Activated CD8-positive, alpha-beta T cell treated with anti-CD3 and anti-CD28 coated beads for 36 hours (primary cell): ENCODE data around the gene SYNM. TPM values are rescaled to one million over a fixed set of nuclear protein-coding genes. Genes with fewer than 3 reads are reported as not detected.

Experiments
- ATAC-seq: fragments of 200-7000 bp; cut with Tn5 transposase; one replicate; pipeline ENCODE4 v1.10.0; 2021; ENCODE audit warnings: mild to moderate bottlenecking, moderate library complexity
- CTCF ChIA-PET: fragments of 350-600 bp; sonication (Branson Sonifier 250); formaldehyde crosslinking; loops from one replicate; lab custom pipeline; 2021; ENCODE audit warnings: antibody characterized with exemption; lab: Charles Lee
- POLR2A ChIA-PET: fragments of 350-600 bp; sonication (Branson Sonifier 250); formaldehyde crosslinking; loops from one replicate; lab custom pipeline; 2021; ENCODE audit warnings: antibody characterized with exemption; lab: Charles Lee
- DNase-seq: peaks from one replicate; pipeline ENCODE4 v3.0.0-alpha.2; 2020
- H3K27ac Mint-ChIP-seq: one replicate; pipeline ENCODE4 v1.8.0; 2021; ENCODE audit warnings: mild to moderate bottlenecking, mixed read lengths
- H3K27me3 Mint-ChIP-seq: one replicate; pipeline ENCODE4 v1.8.0; 2021; ENCODE audit warnings: mixed read lengths
- H3K36me3 Mint-ChIP-seq: one replicate; pipeline ENCODE4 v1.8.0; 2021; ENCODE audit warnings: low read depth, mixed read lengths
- H3K4me1 Mint-ChIP-seq: one replicate; pipeline ENCODE4 v1.8.0; 2021; ENCODE audit warnings: low read depth, mixed read lengths
- H3K4me3 Mint-ChIP-seq: one replicate; pipeline ENCODE4 v1.8.0; 2021; ENCODE audit warnings: mild to moderate bottlenecking, moderate library complexity, mixed read lengths
- H3K9me3 Mint-ChIP-seq: one replicate; pipeline ENCODE4 v1.8.0; 2021; ENCODE audit warnings: mixed read lengths
- CTCF ChIP-seq: fragments of 200-600 bp; IDR thresholded peaks from one replicate; pipeline ENCODE4 v1.8.0; 2022; ENCODE audit warnings: antibody characterized with exemption, mild to moderate bottlenecking
- intact Hi-C: fragments of 100-400 bp; cut with micrococcal nuclease; formaldehyde crosslinking; loops from one replicate; pipeline ENCODE4 v1.10.0; 2022
- total RNA-seq, 2 experiments: library from RNA; stranded (reverse); gene quantifications; one replicate each; pipeline ENCODE4 v1.2.3, GENCODE V29; 2021

Gene SYNM
- total RNA-seq, 2 experiments from 2014 or later: 0.63 to 0.69 TPM

GRCh38 chr15:99129644-99130043 lies 24.8 kb downstream of the SYNM start:
- H3K27ac Mint-ChIP-seq: no peak overlapping the region
- H3K27me3 Mint-ChIP-seq: no peaks in the 10 kb centered on the region
- CTCF ChIA-PET: no interaction called here
- ATAC-seq (no peak), DNase-seq (no peak)
- TF ChIP-seq CTCF: no peak
- no peak overlapping the region for H3K4me3 Mint-ChIP-seq
- no peaks in the 10 kb centered on the region for H3K36me3 Mint-ChIP-seq
- peaks cover 2% of the 10 kb centered on the region for H3K4me1 Mint-ChIP-seq
- POLR2A ChIA-PET: no interaction called here
- intact Hi-C loops: no loop called here
- H3K9me3 Mint-ChIP-seq: no peaks in the 10 kb centered on the region

DNA sequence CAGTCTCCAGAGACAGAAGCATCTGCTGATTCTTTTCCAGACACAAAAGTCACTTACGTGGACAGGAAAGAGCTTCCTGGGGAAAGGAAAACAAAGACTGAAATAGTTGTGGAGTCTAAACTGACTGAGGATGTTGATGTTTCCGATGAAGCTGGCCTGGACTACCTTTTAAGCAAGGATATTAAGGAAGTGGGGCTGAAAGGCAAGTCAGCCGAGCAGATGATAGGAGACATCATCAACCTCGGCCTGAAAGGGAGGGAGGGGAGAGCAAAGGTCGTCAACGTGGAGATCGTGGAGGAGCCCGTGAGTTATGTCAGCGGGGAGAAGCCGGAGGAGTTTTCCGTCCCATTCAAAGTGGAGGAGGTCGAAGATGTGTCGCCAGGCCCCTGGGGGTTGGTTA lies 25.4 kb downstream of the SYNM start:
- H3K9me3 Mint-ChIP-seq: no peaks in the 10 kb centered on the region
- no peak overlapping the region for H3K27ac Mint-ChIP-seq
- intact Hi-C loops: no loop called here
- H3K4me1 Mint-ChIP-seq: peaks cover 2% of the 10 kb centered on the region
- DNase-seq (no peak), ATAC-seq (no peak)
- POLR2A ChIA-PET: no interaction called here
- TF ChIP-seq CTCF: no peak
- H3K4me3 Mint-ChIP-seq: no peak overlapping the region
- H3K27me3 Mint-ChIP-seq: no peaks in the 10 kb centered on the region
- CTCF ChIA-PET: no interaction called here
- H3K36me3 Mint-ChIP-seq: no peaks in the 10 kb centered on the region

- ATAC-seq (no peak), DNase-seq (no peak)
- intact Hi-C loops: no loop called here
- Mint-ChIP-seq H3K27me3 (no peaks in the 10 kb centered on the region), H3K9me3 (no peaks in the 10 kb centered on the region), H3K4me1 (peaks cover 2% of the 10 kb centered on the region), H3K27ac (no peak overlapping the region), H3K36me3 (no peaks in the 10 kb centered on the region), H3K4me3 (no peak overlapping the region)
- CTCF ChIA-PET: no interaction called here
- POLR2A ChIA-PET: no interaction called here
- no peak for TF ChIP-seq CTCF
Measured at GRCh38 chr15:99130765-99131440, 26.0 kb downstream of the SYNM start.

GRCh38 chr15:99131441-99132023 lies 26.7 kb downstream of the SYNM start:
- H3K27ac Mint-ChIP-seq: no peak overlapping the region
- no peak for ATAC-seq
- TF ChIP-seq CTCF: no peak
- no peak for DNase-seq
- no peaks in the 10 kb centered on the region for H3K9me3 Mint-ChIP-seq
- H3K27me3 Mint-ChIP-seq: no peaks in the 10 kb centered on the region
- no peak overlapping the region for H3K4me3 Mint-ChIP-seq
- peaks cover 2% of the 10 kb centered on the region for H3K4me1 Mint-ChIP-seq
- CTCF ChIA-PET: no interaction called here
- intact Hi-C loops: no loop called here
- no peaks in the 10 kb centered on the region for H3K36me3 Mint-ChIP-seq
- POLR2A ChIA-PET: no interaction called here

- Mint-ChIP-seq H3K27me3 (no peaks in the 10 kb centered on the region), H3K9me3 (no peaks in the 10 kb centered on the region), H3K4me3 (no peak overlapping the region), H3K4me1 (peaks cover 2% of the 10 kb centered on the region), H3K27ac (no peak overlapping the region), H3K36me3 (no peaks in the 10 kb centered on the region)
- POLR2A ChIA-PET: no interaction called here
- CTCF ChIA-PET: no interaction called here
- intact Hi-C loops: no loop called here
- no peak for DNase-seq
- no peak for TF ChIP-seq CTCF
- ATAC-seq: no peak
Measured at GRCh38 chr15:99132122-99132521, 27.2 kb downstream of the SYNM start.
